HepG2 (cell line): ENCODE measurements around the gene ZNF485.

Source experiments
- HDAC1 ChIP-seq: sonication (generic); formaldehyde crosslinking; IDR thresholded peaks from 2 replicates; pipeline ENCODE4 v1.5.1; 2020; ENCODE audit warnings: mild to moderate bottlenecking, missing genetic modification reagents
- MXD1 ChIP-seq: sonication (generic); formaldehyde crosslinking; IDR thresholded peaks from 2 replicates; pipeline ENCODE4 v1.4.0; 2020; ENCODE audit warnings: mild to moderate bottlenecking, missing genetic modification reagents
- SIN3A ChIP-seq: IDR thresholded peaks from 2 replicates; pipeline ENCODE4 v1.6.1; 2011; ENCODE audit warnings: low read depth, mild to moderate bottlenecking, control low read depth, low read length, borderline replicate concordance
- SIN3B ChIP-seq: fragments of 150-350 bp; IDR thresholded peaks from 2 replicates; pipeline ENCODE4 v1.6.1; 2014; ENCODE audit warnings: low read length
- XBP1 ChIP-seq: sonication (generic); formaldehyde crosslinking; IDR thresholded peaks from 2 replicates; pipeline ENCODE4 v1.5.0; 2020; ENCODE audit warnings: missing genetic modification reagents
- ZFP36 ChIP-seq: fragments of 150-350 bp; IDR thresholded peaks from 2 replicates; pipeline ENCODE4 v1.6.1; 2018; ENCODE audit warnings: borderline replicate concordance, low read length, low read depth; ENCODE audit not compliant: partially characterized antibody
- ZNF274 ChIP-seq: sonication (generic); formaldehyde crosslinking; IDR thresholded peaks from 2 replicates; pipeline ENCODE4 v1.5.1; 2020; ENCODE audit warnings: mild to moderate bottlenecking, missing genetic modification reagents

- TF ChIP-seq SIN3B, result no peak
- TF ChIP-seq ZFP36, result no peak
- TF ChIP-seq SIN3A, result no peak
- TF ChIP-seq MXD1 (CRISPR knock-in tag), result no peak
- no peak for TF ChIP-seq ZNF274
- TF ChIP-seq HDAC1 (CRISPR knock-in tag), result no peak
- no peak for TF ChIP-seq XBP1 (CRISPR knock-in tag)
Observed at GRCh38 chr10:43598446-43598845, 7.8 kb upstream of the ZNF485 start.
